Cardiac fibroblast (primary cell): Measurements from ENCODE around the gene LRRTM4.

ENCODE experiments used
- DNase-seq, 2 donors: peaks; one replicate each; pipeline versions ENCODE4 v3.0.0 to v3.0.0-alpha.2; 2010; ENCODE audit warnings: low read depth in 2 of 2
- H3K4me3 ChIP-seq, 2 donors: replicated peaks in 1 of 2; 1 replicate in 1 of 2; 2 replicates in 1 of 2; pipeline ENCODE4 v1.5.1; 2011; ENCODE audit warnings: low read depth in 2 of 2, low read length in 2 of 2, mild to moderate bottlenecking in 2 of 2, moderate library complexity in 1 of 2
- TF ChIP-seq, protein P1 (sequence below): IDR thresholded peaks from one replicate; pipeline ENCODE4 v1.5.1; 2011; ENCODE audit warnings: low read depth, mild to moderate bottlenecking, low read length, inconsistent platforms

Gene LRRTM4

GRCh38 chr2:76965772-76966171, 556.4 kb downstream of the LRRTM4 start:
- DNase-seq = no peak
- TF ChIP-seq, protein P1, sequence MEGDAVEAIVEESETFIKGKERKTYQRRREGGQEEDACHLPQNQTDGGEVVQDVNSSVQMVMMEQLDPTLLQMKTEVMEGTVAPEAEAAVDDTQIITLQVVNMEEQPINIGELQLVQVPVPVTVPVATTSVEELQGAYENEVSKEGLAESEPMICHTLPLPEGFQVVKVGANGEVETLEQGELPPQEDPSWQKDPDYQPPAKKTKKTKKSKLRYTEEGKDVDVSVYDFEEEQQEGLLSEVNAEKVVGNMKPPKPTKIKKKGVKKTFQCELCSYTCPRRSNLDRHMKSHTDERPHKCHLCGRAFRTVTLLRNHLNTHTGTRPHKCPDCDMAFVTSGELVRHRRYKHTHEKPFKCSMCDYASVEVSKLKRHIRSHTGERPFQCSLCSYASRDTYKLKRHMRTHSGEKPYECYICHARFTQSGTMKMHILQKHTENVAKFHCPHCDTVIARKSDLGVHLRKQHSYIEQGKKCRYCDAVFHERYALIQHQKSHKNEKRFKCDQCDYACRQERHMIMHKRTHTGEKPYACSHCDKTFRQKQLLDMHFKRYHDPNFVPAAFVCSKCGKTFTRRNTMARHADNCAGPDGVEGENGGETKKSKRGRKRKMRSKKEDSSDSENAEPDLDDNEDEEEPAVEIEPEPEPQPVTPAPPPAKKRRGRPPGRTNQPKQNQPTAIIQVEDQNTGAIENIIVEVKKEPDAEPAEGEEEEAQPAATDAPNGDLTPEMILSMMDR = no peak
- no peak overlapping the region for H3K4me3 ChIP-seq

DNA sequence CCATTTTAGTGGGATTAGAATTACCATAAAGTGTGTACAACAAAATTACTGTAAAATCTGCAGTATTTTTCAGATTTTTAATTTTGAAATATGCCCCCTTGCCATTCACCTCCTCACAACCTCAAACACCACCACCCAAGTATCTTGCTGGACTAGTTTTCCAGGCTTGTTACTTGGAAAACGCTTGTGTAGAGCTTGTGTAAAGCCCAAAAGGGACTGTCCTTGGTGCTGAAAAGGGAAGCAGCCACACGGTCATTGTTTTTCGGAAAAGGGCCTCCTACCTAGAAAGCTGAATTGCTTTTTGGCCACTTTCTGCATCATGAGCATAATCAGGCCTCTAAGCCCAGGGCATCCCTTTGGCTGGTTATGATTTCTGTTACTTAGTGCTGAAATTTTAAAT, 563.4 kb downstream of the LRRTM4 start:
- peak; percentile 2 to 9 for DNase-seq
- TF ChIP-seq, protein P1 = no peak
- no peak overlapping the region for H3K4me3 ChIP-seq

DNA sequence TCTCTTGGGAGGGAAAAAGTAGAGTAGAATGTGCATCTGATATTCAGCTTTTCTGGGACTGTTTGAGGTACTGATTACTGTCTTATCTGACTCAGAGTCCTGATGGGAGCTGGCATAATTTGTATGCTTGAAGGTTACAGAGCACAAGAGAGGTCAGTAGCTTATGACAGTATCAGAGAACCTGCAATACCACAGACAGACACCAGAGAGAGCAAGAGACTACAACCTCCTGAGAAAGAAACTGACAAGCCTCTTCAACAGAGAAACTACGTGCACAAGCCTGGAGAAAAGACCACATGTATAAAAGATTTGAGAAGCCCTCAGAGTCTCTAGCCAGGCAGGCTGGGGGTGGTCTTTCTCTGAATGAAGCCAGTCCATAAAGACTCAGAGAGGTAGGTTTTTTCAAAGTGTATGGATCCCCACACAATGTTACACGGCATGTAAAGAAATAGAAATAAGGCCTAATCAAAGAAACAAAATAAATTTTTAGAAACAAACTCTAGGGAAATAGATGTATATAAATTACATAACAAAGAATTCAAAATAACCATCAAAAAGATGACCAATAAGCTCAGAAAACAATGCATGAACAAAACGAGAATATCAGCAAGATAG, 568.3 kb downstream of the LRRTM4 start:
- no peak overlapping the region for H3K4me3 ChIP-seq
- TF ChIP-seq, protein P1 = peak; percentile 66
- DNase-seq = peak; percentile 50 to 57

DNA sequence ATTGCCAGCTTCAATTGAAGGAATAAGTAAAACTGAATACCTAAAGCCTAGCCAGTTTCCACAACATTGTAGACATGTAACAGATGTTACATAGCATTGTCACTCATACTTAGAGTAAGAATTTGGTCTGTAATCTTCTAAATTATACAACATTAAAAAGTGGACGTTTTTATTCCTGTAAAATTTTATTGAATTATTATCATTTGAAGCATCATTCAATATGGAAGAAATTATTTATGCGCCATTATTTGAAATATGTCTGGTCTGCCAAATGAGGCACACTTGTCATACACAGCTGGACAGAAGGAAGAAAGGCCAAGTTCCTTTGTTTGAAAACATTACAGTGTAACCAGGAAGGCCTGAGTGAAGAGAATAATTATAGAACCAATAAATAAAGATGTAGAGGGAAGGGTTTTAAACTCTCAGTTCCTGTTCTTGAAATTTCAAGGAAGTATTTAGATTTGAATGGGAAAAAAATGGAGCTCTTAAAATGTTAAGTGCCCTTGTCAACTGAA, 575.5 kb downstream of the LRRTM4 start:
- TF ChIP-seq, protein P1 = no peak
- H3K4me3 ChIP-seq = no peak overlapping the region
- no peak for DNase-seq

- H3K4me3 ChIP-seq = no peak overlapping the region
- TF ChIP-seq, protein P1 = no peak
- DNase-seq = no peak
Observed at GRCh38 chr2:76940559-76940958, 581.6 kb downstream of the LRRTM4 start.

DNA sequence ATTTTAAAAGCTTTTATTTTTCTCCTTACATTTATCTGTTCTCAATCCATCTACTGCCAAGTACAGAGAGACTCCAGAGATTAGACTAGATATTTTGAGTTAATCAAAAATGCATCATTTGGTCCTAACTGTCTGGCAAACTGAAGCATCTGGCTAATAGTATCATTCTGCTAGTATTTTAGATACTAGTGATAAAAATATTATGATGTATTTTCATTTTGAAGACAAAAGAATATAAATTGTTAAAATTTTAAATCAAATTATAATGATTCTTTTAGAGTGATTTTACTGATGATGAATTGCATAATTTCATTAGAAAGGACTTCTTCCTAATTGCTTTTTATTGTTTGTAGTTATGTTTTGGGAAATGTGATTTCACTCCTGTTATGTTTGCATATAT, 584.0 kb downstream of the LRRTM4 start:
- DNase-seq = no peak

More for the DNA sequence above, 584.0 kb downstream of the LRRTM4 start:
- TF ChIP-seq, protein P1 = no peak
- no peak overlapping the region for H3K4me3 ChIP-seq
